ENCODE measurements around the gene CARD6.
"Not testable (repeated sequence)": the region's sequence is repeated elsewhere in the genome, so short reads cannot be mapped to it uniquely, and the experiment has no call there.

DNA sequence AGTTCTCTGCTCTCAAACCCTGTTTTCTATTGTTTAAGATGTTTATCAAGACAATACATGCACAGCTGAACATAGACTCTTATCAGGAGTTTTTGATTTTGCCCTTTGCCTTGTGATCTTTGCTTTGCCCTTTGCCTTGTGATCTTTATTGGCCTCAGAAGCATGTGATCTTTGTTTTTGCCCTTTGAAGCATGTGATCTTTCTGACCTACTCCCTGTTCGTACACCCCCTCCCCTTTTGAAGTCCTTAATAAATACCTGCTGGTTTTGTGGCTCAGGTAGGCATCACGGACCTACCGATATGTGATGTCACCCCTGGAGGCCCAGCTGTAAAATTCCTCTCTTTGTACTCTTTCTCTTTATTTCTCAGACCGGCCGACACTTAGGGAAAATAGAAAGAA lies 23.8 kb downstream of the CARD6 start:
- TF ChIP-seq, protein P1, sequence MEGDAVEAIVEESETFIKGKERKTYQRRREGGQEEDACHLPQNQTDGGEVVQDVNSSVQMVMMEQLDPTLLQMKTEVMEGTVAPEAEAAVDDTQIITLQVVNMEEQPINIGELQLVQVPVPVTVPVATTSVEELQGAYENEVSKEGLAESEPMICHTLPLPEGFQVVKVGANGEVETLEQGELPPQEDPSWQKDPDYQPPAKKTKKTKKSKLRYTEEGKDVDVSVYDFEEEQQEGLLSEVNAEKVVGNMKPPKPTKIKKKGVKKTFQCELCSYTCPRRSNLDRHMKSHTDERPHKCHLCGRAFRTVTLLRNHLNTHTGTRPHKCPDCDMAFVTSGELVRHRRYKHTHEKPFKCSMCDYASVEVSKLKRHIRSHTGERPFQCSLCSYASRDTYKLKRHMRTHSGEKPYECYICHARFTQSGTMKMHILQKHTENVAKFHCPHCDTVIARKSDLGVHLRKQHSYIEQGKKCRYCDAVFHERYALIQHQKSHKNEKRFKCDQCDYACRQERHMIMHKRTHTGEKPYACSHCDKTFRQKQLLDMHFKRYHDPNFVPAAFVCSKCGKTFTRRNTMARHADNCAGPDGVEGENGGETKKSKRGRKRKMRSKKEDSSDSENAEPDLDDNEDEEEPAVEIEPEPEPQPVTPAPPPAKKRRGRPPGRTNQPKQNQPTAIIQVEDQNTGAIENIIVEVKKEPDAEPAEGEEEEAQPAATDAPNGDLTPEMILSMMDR (IDR thresholded peaks at IDR 0.05; ENCODE audit: poor library complexity): not testable (repeated sequence)
- TF ChIP-seq EZH2 (IDR thresholded peaks at IDR 0.05; ENCODE audit: borderline replicate concordance); EZH2phosphoT487 (IDR thresholded peaks at IDR 0.05; ENCODE audit: low read depth, severe bottlenecking, unreplicated experiment): not testable (repeated sequence)

Measured in hepatocyte (in vitro differentiated cells).